LNCAP (cell line): Measurements from ENCODE around the gene EGFLAM.

Experiments used
- CTCF ChIP-seq: fragments of 450-650 bp; IDR thresholded peaks from 2 replicates; pipeline ENCODE4 v1.5.1; 2017; ENCODE audit warnings: mild to moderate bottlenecking

EGFLAM gene

GRCh38 chr5:38234737-38235136 lies 23.6 kb upstream of the EGFLAM start:
- no peak for TF ChIP-seq CTCF

GRCh38 chr5:38237681-38238080 lies 20.7 kb upstream of the EGFLAM start:
- no peak for TF ChIP-seq CTCF

- no peak for TF ChIP-seq CTCF
These were observed 18.1 kb upstream of the EGFLAM start for GRCh38 chr5:38240212-38240611.

- no peak for TF ChIP-seq CTCF
These were observed 16.7 kb upstream of the EGFLAM start for GRCh38 chr5:38241655-38242054.

- TF ChIP-seq CTCF = no peak
These were observed 13.1 kb upstream of the EGFLAM start for GRCh38 chr5:38245307-38245706.

GRCh38 chr5:38249301-38249700 lies 9.1 kb upstream of the EGFLAM start:
- no peak for TF ChIP-seq CTCF

GRCh38 chr5:38249812-38250211 lies 8.5 kb upstream of the EGFLAM start:
- no peak for TF ChIP-seq CTCF

GRCh38 chr5:38250763-38251448 lies 7.5 kb upstream of the EGFLAM start:
- no peak for TF ChIP-seq CTCF
